ENCODE results near the gene CDCA3.

DNA sequence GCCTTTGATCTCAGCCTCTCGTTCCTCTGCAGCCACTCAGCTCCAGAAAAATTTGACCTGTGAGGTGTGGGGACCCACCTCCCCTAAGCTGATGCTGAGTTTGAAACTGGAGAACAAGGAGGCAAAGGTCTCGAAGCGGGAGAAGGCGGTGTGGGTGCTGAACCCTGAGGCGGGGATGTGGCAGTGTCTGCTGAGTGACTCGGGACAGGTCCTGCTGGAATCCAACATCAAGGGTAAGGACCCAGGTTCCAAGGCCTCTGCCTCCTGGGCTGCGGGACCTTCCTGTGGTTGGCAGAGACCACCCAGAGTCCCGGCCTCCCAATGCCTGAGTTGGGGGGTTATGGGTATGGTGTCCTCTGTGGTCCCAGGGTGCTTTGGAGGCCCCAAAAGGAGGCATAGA is 34.0 kb downstream of the CDCA3 start:
- TF ChIP-seq, protein P1, sequence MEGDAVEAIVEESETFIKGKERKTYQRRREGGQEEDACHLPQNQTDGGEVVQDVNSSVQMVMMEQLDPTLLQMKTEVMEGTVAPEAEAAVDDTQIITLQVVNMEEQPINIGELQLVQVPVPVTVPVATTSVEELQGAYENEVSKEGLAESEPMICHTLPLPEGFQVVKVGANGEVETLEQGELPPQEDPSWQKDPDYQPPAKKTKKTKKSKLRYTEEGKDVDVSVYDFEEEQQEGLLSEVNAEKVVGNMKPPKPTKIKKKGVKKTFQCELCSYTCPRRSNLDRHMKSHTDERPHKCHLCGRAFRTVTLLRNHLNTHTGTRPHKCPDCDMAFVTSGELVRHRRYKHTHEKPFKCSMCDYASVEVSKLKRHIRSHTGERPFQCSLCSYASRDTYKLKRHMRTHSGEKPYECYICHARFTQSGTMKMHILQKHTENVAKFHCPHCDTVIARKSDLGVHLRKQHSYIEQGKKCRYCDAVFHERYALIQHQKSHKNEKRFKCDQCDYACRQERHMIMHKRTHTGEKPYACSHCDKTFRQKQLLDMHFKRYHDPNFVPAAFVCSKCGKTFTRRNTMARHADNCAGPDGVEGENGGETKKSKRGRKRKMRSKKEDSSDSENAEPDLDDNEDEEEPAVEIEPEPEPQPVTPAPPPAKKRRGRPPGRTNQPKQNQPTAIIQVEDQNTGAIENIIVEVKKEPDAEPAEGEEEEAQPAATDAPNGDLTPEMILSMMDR (IDR thresholded peaks at IDR 0.05) = no peak
- no peak for TF ChIP-seq POLR2A (IDR thresholded peaks at IDR 0.05)
